GM04503 (cell line): ENCODE results near the gene GRK4.
"Not testable (repeated sequence)": the region's sequence is repeated elsewhere in the genome, so short reads cannot be mapped to it uniquely, and the experiment has no call there.

ENCODE experiments used
- DNase-seq: peaks from one replicate; pipeline ENCODE4 v3.0.0-alpha.2; 2012; ENCODE audit warnings: low read depth

Gene GRK4

GRCh38 chr4:2930758-2931511 lies 32.4 kb upstream of the GRK4 start:
- no peak for DNase-seq

DNA sequence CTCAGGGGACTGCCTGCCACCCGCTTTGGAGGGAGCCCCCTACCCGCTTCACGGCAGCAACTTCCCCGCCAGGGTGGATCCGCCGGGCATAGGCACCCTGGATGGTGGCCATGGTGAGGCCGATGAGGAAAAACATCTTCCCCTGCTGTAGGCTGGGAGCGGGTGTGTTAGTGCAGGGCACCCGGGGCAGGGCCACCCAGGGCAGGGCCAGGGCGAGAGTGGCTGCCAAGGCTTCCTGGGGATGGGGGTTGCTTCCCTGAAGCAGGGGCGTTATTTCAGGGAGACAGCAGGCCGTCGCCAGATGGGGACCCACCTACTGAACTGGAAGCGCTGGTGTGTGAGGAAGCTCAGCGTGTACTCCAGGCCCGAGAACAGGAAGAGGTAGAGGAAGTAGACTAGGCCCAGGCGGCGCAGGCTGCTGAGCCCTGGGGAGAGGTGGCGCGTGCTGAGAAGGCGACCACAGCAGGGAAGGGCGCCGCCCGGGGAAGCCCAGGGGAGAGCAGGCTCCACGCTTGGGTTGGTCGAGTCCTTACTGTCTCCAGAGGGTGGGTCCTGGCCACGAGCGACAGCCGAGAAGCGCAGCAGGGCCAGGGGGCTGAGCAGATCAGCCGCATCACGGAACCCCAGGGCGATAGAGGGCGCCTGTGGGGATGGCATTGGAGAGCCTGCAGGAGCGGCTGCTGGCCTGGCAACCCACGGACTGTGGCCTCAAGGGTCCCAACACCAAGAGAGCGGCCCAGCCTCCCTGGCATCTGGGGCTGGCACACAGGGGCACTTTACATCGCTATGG lies 31.7 kb upstream of the GRK4 start:
- no peak for DNase-seq

DNA sequence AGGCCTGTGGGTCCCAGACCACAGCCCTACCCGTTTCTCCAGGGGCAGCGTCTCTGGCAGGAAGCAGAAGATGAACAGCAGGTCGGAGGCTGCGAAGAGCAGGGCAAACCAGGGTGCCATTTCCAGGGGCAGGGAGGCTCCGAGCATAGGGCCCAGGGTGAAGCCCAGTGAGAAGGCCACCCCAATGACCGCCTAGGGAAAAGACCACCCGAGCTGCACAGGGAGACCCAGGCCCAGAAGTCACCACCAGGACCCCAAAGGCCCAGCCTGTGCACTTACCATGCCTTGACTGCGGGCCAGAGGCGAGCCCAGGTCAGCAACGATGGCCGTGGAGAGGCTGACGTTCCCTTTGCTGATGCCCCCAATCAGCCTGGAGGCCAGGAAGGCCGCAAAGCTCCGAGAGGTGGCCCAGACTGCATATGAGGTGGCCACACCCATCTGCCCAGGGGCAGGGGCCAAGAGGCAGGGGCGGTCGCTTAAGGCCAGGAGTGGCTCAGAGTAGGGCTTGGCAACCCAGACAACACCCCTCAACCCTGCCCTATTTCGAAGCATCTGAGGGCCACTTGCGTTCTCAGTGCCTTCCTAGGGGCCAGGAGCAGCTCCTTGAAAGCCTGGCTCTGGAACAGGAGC lies 30.9 kb upstream of the GRK4 start:
- DNase-seq, result no peak

DNA sequence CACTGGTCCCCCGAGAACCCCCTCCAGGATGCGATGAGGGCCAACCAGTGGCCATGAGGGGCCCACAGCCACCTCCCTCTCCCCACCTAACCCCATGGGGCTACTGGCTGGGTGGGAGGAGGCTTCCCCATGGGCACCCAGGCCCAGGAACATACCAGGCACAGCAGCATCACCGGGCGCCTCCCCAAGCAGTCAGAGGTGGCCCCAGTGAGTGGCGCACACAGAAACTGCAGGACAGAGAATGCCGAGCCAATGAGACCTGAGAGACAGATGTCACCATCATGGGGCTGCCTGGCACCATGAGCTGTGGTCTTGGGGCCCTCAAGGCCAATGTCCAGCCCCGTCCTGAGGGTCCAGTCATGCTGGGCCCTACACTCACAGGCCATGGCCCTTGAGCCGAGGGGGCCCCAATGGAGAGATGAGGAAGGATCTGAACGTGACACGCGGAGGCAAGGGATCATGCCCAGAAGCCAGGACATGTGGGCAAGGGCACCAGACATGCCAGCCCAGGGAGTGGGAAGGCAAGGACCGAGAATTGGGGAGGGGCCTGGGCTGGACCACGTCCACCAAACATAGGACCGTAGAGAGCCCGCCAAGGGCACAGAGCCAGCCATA lies 30.3 kb upstream of the GRK4 start:
- no peak for DNase-seq

DNA sequence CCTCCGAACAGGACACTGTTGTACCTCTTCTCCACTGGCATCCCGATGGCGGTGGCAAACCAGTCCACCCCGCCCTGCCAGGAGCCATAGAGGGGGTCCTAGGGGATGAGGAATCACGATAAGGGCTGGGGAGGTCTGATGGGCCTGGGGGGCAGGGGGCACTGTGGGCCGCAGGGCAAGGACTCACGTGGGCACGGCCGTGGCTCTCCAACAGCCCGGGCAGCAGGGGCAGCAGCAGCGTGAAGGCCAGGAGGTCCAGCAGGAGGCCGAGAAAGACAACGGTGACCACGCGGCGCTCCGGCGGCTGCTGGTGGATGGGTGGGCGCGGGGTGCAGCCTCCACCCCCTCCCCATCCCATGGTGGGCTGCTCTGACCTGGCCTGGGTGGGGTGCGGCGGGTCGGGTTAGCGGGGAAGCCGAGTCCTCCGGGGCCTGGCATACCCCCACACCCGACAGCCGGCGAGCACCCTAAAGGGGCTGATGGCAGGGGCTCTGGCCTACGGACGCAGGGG lies 29.8 kb upstream of the GRK4 start:
- no peak for DNase-seq

GRCh38 chr4:2934077-2934812 lies 29.1 kb upstream of the GRK4 start:
- no peak for DNase-seq

GRCh38 chr4:2934813-2935761 lies 28.3 kb upstream of the GRK4 start:
- peak; percentile 41 for DNase-seq

DNA sequence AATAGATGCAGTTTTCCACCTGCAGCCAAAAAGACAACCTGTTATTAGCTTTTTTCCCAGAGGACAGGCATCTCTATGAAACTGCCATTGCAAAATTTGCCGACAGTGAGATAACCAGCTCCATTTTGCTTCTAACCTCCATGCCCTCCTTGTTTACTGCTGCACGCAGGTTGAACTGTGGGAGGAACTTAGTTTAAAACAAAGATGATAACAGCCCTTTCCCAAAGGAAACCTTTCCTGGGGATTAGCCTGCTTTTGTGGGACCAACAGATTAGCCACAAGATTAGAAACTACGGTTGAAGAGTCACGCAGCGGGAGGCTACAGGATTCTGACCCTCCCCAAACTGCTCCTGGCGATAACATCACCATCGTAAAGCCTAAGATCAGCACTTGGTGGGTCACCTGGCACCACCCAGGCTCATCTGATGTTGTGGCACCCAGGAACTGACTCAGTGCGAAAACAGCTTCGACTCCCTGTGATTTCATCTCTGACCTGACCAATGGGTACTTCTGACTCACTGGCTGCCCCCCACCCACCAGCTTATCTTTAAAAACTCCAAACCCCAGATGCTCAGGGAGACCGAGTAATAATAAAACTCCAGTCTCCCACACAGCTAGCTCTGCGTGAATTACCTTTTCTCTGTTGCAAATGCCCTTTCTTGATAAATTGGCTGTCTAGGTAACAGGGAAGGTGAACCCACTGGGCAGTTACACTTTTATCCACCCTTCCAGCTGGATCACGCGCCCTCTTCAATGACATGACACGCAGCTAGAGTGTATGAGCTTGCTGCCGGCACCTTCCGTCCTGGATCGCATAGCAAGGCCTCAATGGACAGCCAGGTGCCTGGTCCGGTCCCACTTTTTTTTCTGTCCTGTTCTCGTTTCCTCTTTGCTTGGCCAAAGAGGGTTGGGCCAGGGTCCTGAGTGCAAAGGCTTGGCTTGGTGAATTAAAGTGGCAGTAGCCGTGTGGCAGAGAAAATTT lies 27.3 kb upstream of the GRK4 start:
- no peak for DNase-seq

- peak; percentile 26 for DNase-seq
These were observed 26.6 kb upstream of the GRK4 start for GRCh38 chr4:2936773-2937145.

DNA sequence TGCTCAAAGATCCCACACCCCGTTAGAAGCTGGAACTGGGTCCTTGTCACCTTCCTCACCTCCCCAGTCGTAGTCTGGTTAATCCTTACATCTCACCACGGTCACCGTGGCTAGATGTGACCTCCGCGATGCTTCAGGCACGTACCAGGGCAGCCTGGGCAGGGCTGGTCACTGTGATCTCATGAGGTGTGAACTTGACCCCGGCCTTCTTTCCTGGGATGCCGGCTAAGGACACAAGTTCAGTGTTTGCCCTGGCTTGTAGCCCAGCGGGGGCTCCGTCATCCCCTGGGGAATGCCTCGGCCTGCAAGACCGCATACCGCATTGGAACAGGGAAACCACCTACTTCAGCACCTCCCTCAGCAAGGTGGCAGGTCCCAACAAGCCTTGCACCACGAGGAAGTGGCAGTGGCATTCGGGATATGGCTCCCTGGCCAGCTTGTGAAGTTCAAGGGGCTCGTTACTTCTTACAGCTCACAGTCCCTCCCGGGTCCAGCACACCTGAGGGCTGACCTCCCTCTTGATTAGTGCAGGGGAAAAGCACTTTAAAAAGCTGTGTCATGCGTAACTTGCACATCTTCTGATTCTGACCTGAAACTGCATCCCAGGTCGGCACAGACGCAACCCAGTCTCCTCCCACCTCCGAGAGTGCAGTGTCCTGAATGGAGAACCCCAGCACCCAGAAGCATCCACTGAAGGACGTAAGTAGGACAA lies 26.1 kb upstream of the GRK4 start:
- DNase-seq, result no peak

DNA sequence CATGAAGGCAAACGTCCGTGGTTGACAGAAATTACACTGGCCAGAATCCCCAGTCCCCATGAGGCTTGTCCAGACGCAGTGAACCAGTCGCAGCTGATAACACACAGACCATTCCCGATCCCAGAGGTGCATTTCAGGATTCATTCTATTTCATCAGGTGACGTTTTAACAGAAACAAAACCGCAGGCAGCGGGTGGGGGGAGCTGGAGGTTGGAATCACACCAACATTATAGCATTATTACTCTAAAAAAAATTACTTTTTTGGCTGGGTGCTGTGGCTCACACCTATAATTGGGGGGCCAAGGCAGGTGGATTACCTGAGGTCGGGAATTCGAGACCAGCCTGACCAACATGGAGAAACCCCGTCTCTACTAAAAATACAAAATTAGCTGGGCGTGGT lies 25.4 kb upstream of the GRK4 start:
- no peak for DNase-seq

DNA sequence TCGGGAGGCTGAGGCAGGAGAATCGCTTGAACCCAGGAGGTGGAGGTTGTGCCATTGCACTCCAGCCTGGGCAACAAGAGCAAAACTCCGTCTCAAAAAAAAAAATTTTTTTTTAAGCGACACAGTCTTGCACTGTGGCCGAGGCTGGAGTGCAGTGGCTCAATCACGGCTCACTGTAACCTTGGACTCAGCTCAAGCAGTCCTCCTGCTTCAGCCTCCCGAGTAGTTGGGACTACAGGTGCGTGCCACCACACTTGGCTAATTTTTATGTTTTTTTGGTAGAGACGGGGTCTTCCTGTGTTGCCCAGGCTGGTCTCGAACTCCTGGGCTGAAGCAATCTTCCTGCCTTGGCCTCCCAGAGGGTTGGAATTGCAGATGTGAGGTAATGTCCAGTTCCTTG lies 25.0 kb upstream of the GRK4 start:
- DNase-seq, result not testable (repeated sequence)

GRCh38 chr4:2938906-2939305 lies 24.5 kb upstream of the GRK4 start:
- DNase-seq, result no peak

GRCh38 chr4:2939383-2940243 lies 23.8 kb upstream of the GRK4 start:
- no peak for DNase-seq

DNA sequence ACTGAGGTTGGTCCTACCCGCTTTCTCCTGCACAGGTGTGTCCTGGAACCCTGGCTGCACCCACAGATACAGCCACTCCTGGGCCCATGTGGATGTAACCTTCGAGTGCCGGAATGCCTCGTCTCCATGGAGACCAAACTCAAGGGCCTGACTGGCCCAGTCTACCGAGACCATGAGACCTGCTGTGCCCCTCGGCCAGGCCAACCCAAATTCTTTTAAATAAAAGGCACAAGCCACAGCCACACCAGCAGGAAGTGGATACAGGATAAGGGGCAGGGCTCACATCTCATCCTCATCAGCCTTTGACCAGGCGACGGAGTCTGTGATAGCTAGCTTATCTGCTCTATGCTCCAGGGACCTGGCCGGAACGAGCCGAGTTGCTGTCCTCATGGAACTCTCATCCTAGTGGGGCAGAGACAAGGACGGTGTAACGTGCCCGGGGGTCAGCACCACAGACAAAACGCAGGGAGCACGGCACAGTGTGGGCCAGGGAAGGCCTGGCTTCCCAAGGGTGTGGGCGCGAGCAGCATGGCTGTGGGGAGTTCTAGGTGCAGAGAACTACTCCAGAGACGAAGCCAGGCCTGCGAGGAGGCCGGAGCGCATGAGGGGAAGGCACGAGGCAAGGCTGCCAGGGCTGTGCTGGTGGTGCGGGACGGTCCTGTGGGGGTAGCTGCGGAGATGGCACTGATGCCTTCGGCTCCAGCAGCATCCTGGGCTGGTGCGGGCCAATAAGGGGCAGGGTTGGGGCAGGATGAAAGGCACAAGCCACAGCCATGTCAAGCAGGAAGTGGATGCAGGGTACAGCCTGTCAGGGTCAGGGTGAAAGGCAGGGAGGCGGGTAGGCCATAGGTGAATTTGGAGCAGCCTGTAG lies 22.9 kb upstream of the GRK4 start:
- DNase-seq, result no peak

DNA sequence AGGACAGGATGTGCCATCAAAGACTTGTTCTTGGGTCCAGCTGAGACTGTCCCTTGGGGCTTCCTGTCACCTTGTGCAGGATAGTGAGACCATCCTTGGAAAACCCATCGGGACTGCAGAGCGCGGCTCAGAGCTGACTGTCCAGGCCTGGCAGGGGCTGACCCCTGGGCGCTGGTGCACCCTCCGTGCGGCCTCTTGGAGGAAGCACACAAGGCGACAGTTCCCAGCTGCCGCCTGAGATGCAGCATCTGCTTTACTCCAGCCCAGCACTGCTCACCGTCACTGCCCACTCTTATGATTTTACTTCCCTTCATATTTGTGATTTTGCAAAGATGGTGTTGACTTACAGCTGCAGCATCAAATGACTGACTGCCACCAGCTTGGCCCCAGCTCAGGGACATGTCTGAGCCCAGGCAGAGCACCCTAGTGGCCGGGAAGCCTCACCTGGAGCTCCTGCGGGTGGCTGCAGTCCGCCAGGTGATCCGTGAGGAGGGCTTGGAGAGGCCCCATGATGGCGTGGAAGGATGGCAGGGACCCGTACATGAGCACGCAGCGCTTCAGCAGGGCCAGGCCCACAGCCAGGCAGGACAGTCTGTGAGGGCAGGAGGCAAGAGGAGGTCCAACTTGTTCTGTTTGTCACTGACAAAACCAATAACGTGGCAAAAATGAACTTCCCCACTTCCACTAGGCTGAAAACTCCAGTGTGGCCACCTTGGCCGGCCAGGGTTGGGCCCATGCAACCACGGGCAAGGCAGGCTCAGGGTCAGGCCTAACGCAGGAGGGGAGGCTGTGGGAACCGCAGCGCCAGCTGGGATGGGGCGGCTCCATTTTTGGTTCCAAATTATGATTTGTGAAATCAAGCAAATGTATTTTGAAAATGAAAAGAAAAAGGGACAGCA lies 22.0 kb upstream of the GRK4 start:
- DNase-seq, result no peak
